DOHH2 (cell line): ENCODE results near the gene CHP2.
A peak's percentile ranks its signal among the peaks of the same experiment; 100 is the strongest.

Experiments
- H3F3A ChIP-seq: fragments of 200-600 bp; sonication (generic), shearing (Covaris generic); 2 replicates; pipeline ENCODE4 v1.6.0; 2016; ENCODE audit warnings: antibody characterized with exemption, mild to moderate bottlenecking; ENCODE audit not compliant: control insufficient read depth, insufficient read depth
- H3K27ac ChIP-seq: fragments of 200-600 bp; sonication (generic); 2 replicates; pipeline ENCODE4 v1.5.1; 2014; ENCODE audit warnings: low read depth, mild to moderate bottlenecking, low read length, moderate library complexity
- H3K27me3 ChIP-seq: fragments of 200-600 bp; sonication (generic); 2 replicates; pipeline ENCODE4 v1.6.1; 2014; ENCODE audit warnings: mild to moderate bottlenecking, low read length, mixed read lengths; ENCODE audit not compliant: control insufficient read depth
- H3K36me3 ChIP-seq: fragments of 200-600 bp; sonication (generic); 2 replicates; pipeline ENCODE4 v1.6.1; 2014; ENCODE audit warnings: mild to moderate bottlenecking, low read length, moderate library complexity, mixed read lengths; ENCODE audit not compliant: control insufficient read depth
- H3K4me1 ChIP-seq: fragments of 200-600 bp; sonication (generic); 2 replicates; pipeline ENCODE4 v1.6.1; 2014; ENCODE audit warnings: mild to moderate bottlenecking, low read length, mixed read lengths; ENCODE audit not compliant: control insufficient read depth
- H3K4me2 ChIP-seq: fragments of 200-600 bp; sonication (generic); 2 replicates; pipeline ENCODE4 v1.6.0; 2014; ENCODE audit warnings: mild to moderate bottlenecking, low read length, moderate library complexity
- H3K4me3 ChIP-seq: fragments of 200-600 bp; sonication (generic); 2 replicates; pipeline ENCODE4 v1.5.1; 2014; ENCODE audit warnings: mild to moderate bottlenecking, low read length, mixed read lengths
- H3K79me2 ChIP-seq: fragments of 200-600 bp; sonication (generic); 2 replicates; pipeline ENCODE4 v1.6.1; 2014; ENCODE audit warnings: mild to moderate bottlenecking, low read length, mixed read lengths; ENCODE audit not compliant: control insufficient read depth
- H3K9me2 ChIP-seq: fragments of 200-600 bp; sonication (generic); replicated peaks from 2 replicates; pipeline ENCODE4 v1.6.1; 2014; ENCODE audit warnings: mild to moderate bottlenecking, low read length, mixed read lengths; ENCODE audit not compliant: control insufficient read depth
- H3K9me3 ChIP-seq: fragments of 200-600 bp; sonication (generic); 2 replicates; pipeline ENCODE4 v1.6.1; 2014; ENCODE audit warnings: antibody characterized with exemption, low read length, mixed read lengths; ENCODE audit not compliant: control insufficient read depth, insufficient read depth
- H4K20me1 ChIP-seq: fragments of 200-600 bp; sonication (generic); 2 replicates; pipeline ENCODE4 v1.6.0; 2014; ENCODE audit warnings: low read depth, mild to moderate bottlenecking, antibody characterized with exemption, low read length, moderate library complexity; ENCODE audit not compliant: control insufficient read depth, insufficient read depth
- EZH2phosphoT487 ChIP-seq: fragments of 200-600 bp; sonication (generic); IDR thresholded peaks from 2 replicates; pipeline ENCODE4 v1.6.1; 2017; ENCODE audit warnings: borderline replicate concordance, mild to moderate bottlenecking, antibody characterized with exemption, low read length, moderate library complexity, mixed read lengths
- TF ChIP-seq, protein P1 (sequence below): fragments of 200-600 bp; sonication (generic); IDR thresholded peaks from one replicate; pipeline ENCODE4 v1.5.1; 2014; ENCODE audit warnings: antibody characterized with exemption, mild to moderate bottlenecking, low read depth, low read length; ENCODE audit not compliant: poor library complexity, severe bottlenecking

Gene CHP2

DNA sequence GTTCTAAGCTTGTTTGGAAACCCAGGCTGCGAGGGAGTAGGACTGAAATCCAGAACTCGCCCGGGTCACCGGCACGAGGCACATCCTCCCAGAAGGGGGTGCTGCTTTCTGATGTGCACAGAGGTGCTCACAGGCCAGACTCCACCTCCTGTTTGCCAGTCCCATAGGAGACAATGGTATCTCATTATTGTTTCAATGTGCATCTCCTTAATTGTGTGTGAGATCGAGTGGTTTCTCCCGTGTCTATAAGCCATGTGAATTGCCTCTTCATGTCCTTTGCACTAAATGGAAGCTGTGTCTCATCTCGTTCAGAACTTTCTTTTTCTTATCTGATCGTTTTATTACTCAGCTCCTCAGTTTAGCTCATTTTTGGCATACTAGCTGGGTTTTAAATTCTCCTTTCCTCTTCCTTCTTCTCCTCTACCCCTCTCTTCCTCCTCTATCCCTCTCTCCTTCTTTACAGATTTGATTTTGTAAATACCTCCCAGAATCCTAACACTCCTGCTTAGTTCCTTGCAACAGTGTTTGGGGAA lies 48.8 kb downstream of the CHP2 start:
- H3K27ac ChIP-seq, result no peak overlapping the region
- no peak overlapping the region for H3K4me3 ChIP-seq
- H3K4me1 ChIP-seq, result peaks cover 13% of the 10 kb centered on the region
- H3K79me2 ChIP-seq, result no peaks in the 10 kb centered on the region
- no peaks in the 10 kb centered on the region for H3F3A ChIP-seq
- H3K9me2 ChIP-seq, result no peaks in the 10 kb centered on the region
- peak overlapping the region; percentile 27; the same call in 1 of the 2 replicates for H3K4me2 ChIP-seq
- H3K9me3 ChIP-seq, result no peaks in the 10 kb centered on the region
- no peak for TF ChIP-seq EZH2phosphoT487
- TF ChIP-seq, protein P1, sequence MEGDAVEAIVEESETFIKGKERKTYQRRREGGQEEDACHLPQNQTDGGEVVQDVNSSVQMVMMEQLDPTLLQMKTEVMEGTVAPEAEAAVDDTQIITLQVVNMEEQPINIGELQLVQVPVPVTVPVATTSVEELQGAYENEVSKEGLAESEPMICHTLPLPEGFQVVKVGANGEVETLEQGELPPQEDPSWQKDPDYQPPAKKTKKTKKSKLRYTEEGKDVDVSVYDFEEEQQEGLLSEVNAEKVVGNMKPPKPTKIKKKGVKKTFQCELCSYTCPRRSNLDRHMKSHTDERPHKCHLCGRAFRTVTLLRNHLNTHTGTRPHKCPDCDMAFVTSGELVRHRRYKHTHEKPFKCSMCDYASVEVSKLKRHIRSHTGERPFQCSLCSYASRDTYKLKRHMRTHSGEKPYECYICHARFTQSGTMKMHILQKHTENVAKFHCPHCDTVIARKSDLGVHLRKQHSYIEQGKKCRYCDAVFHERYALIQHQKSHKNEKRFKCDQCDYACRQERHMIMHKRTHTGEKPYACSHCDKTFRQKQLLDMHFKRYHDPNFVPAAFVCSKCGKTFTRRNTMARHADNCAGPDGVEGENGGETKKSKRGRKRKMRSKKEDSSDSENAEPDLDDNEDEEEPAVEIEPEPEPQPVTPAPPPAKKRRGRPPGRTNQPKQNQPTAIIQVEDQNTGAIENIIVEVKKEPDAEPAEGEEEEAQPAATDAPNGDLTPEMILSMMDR, result peak; percentile 80
- H4K20me1 ChIP-seq, result no peaks in the 10 kb centered on the region
- no peaks in the 10 kb centered on the region for H3K36me3 ChIP-seq
- H3K27me3 ChIP-seq, result peaks cover 6% of the 10 kb centered on the region

DNA sequence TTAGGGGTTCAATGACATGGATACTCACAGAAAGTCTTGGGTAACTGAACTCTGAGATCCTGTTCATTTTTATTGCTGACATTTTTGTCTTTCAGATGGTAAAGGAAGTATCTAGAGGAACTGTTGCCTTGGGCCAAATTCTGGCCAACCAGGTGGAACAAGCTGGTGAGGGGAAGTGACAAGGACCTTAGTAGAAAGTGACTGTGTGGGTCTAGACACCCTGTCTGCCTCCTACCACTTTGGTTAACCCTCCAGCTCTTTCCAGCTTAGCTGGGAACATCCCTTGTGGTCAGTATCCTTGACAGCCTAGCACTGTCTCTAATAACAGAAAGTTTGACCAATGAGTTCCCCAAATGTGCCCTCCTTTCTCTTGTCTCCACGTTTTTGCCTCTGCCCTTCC lies 52.2 kb downstream of the CHP2 start:
- Histone ChIP-seq H3K27me3 (peaks cover 6% of the 10 kb centered on the region), H3K36me3 (no peaks in the 10 kb centered on the region), H3K9me3 (no peaks in the 10 kb centered on the region), H3K4me3 (no peak overlapping the region), H3K27ac (no peak overlapping the region), H3K4me2 (no peak overlapping the region), H3F3A (no peaks in the 10 kb centered on the region), H3K9me2 (no peaks in the 10 kb centered on the region), H3K79me2 (no peaks in the 10 kb centered on the region), H3K4me1 (peaks cover 13% of the 10 kb centered on the region), H4K20me1 (no peaks in the 10 kb centered on the region)
- TF ChIP-seq EZH2phosphoT487, result no peak
- TF ChIP-seq, protein P1, result no peak
